Neural cell (in vitro differentiated cells): ENCODE data around the gene GGA2.

Source experiments
- TAF1 ChIP-seq: IDR thresholded peaks from 2 replicates; pipeline ENCODE4 v1.6.1; 2012; ENCODE audit warnings: low read depth
- TF ChIP-seq, protein P1 (sequence below): IDR thresholded peaks from 2 replicates; pipeline ENCODE4 v1.6.1; 2012; ENCODE audit warnings: borderline replicate concordance

DNA sequence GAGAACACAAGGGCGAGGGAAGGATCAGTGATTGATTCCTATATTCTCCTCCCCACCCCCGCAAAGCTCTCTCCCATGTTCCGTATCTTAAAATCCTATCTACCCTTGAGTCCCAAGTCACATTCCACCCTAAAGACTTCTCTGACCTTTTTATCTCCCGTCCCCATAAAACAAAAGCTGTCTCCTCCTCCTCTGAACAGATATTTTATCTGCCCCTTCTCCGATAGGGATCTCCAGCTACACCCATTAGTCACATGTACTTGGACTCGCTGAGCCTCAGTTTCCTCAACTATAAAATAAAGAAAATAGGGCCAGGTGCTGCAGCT is 12.8 kb downstream of the GGA2 start:
- TF ChIP-seq, protein P1, sequence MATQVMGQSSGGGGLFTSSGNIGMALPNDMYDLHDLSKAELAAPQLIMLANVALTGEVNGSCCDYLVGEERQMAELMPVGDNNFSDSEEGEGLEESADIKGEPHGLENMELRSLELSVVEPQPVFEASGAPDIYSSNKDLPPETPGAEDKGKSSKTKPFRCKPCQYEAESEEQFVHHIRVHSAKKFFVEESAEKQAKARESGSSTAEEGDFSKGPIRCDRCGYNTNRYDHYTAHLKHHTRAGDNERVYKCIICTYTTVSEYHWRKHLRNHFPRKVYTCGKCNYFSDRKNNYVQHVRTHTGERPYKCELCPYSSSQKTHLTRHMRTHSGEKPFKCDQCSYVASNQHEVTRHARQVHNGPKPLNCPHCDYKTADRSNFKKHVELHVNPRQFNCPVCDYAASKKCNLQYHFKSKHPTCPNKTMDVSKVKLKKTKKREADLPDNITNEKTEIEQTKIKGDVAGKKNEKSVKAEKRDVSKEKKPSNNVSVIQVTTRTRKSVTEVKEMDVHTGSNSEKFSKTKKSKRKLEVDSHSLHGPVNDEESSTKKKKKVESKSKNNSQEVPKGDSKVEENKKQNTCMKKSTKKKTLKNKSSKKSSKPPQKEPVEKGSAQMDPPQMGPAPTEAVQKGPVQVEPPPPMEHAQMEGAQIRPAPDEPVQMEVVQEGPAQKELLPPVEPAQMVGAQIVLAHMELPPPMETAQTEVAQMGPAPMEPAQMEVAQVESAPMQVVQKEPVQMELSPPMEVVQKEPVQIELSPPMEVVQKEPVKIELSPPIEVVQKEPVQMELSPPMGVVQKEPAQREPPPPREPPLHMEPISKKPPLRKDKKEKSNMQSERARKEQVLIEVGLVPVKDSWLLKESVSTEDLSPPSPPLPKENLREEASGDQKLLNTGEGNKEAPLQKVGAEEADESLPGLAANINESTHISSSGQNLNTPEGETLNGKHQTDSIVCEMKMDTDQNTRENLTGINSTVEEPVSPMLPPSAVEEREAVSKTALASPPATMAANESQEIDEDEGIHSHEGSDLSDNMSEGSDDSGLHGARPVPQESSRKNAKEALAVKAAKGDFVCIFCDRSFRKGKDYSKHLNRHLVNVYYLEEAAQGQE: no peak
- TF ChIP-seq TAF1: no peak
